Endothelial cell of umbilical vein (primary cell): ENCODE data around the gene NMBR. TPM values are rescaled to one million over a fixed set of nuclear protein-coding genes. Genes with fewer than 3 reads are reported as not detected.

Experiments used
- BruUV-seq: library from RNA; stranded (reverse); fragments of 400-500 nt; replicated peaks from 2 replicates; lab custom pipeline; 2021; lab: Mats Ljungman, UMichigan
- CTCF ChIA-PET: fragments of 300-600, 350-600 bp; sonication (Branson Sonifier 250); formaldehyde crosslinking; loops from one replicate; lab custom pipeline; 2021; ENCODE audit warnings: antibody characterized with exemption, inconsistent platforms; lab: Charles Lee
- POLR2A ChIA-PET: fragments of 300-600, 350-600 bp; sonication (Branson Sonifier 250); formaldehyde crosslinking; loops from one replicate; lab custom pipeline; 2021; ENCODE audit warnings: antibody characterized with exemption, inconsistent platforms; lab: Charles Lee
- DNase-seq: peaks from one replicate; pipeline ENCODE4 v3.0.0-alpha.2; 2011; ENCODE audit warnings: low read depth, low spot score
- FAIRE-seq: peaks from 2 replicates; lab custom pipeline; 2011; peaks lifted over from hg19 to GRCh38; lab: Jason Lieb, UNC
- H2AFZ ChIP-seq: 2 replicates; pipeline ENCODE4 v1.6.0; 2012; ENCODE audit warnings: low read depth, low read length, control low read depth, inconsistent platforms
- H3K27ac ChIP-seq: 2 replicates; pipeline ENCODE4 v1.5.1; 2011; ENCODE audit warnings: low read depth, mild to moderate bottlenecking, control low read depth, low read length, moderate library complexity; ENCODE audit not compliant: insufficient read depth
- H3K27me3 ChIP-seq, 2 experiments: 2 replicates each; pipeline versions ENCODE4 v1.6.0 to v1.6.1; 2011; ENCODE audit warnings: low read length in 2 of 2, mixed read lengths in 1 of 2; ENCODE audit not compliant: control insufficient read depth in 2 of 2, insufficient read depth in 2 of 2
- H3K36me3 ChIP-seq, 2 experiments: 2 replicates in 1 of 2; 3 replicates in 1 of 2; pipeline ENCODE4 v1.5.1; 2011; ENCODE audit warnings: low read length in 2 of 2, mild to moderate bottlenecking in 1 of 2, moderate library complexity in 1 of 2; ENCODE audit not compliant: control insufficient read depth in 2 of 2, insufficient read depth in 2 of 2; ENCODE audit errors: extremely low read depth in 1 of 2
- H3K4me1 ChIP-seq: 3 replicates; pipeline ENCODE4 v1.5.1; 2011; ENCODE audit warnings: mild to moderate bottlenecking, low read length; ENCODE audit not compliant: control insufficient read depth, insufficient read depth; ENCODE audit errors: extremely low read depth
- H3K4me2 ChIP-seq: 2 replicates; pipeline ENCODE4 v1.6.1; 2011; ENCODE audit warnings: low read length, control low read depth, mixed read lengths; ENCODE audit not compliant: insufficient read depth
- H3K4me3 ChIP-seq, 3 experiments: fragments of 200-600 bp in 1 of 3; sonication (generic), shearing (Covaris generic) in 1 of 3; replicated peaks in 1 of 3; 2 replicates each; pipeline ENCODE4 v1.5.1; 2011 to 2016; ENCODE audit warnings: control low read depth in 3 of 3, low read length in 3 of 3, mild to moderate bottlenecking in 2 of 3, inconsistent platforms in 1 of 3, low read depth in 1 of 3, moderate library complexity in 1 of 3; ENCODE audit not compliant: insufficient read depth in 1 of 3
- H3K79me2 ChIP-seq: 2 replicates; pipeline ENCODE4 v1.6.0; 2012; ENCODE audit warnings: low read length, inconsistent platforms; ENCODE audit not compliant: control insufficient read depth, insufficient read depth
- H3K9ac ChIP-seq: replicated peaks from 2 replicates; pipeline ENCODE3; 2011; ENCODE audit warnings: low read length, control low read depth; ENCODE audit not compliant: insufficient read depth; ENCODE audit errors: extremely low read depth
- H3K9me1 ChIP-seq: replicated peaks from 3 replicates; pipeline ENCODE4 v1.6.0; 2011; ENCODE audit warnings: mild to moderate bottlenecking, low read length; ENCODE audit not compliant: control insufficient read depth, insufficient read depth; ENCODE audit errors: extremely low read depth
- H3K9me3 ChIP-seq: replicated peaks from 2 replicates; pipeline ENCODE4 v1.5.1; 2012; ENCODE audit warnings: low read length, inconsistent platforms; ENCODE audit not compliant: control insufficient read depth, insufficient read depth
- H4K20me1 ChIP-seq: replicated peaks from 2 replicates; pipeline ENCODE3; 2011; ENCODE audit warnings: mild to moderate bottlenecking, low read length; ENCODE audit not compliant: control insufficient read depth, insufficient read depth; ENCODE audit errors: extremely low read depth
- CTCF ChIP-seq, 2 donors: IDR thresholded peaks; 1 replicate in 1 of 2; 2 replicates in 1 of 2; pipeline ENCODE4 v1.5.1; 2011; ENCODE audit warnings: low read length in 2 of 2, mild to moderate bottlenecking in 2 of 2, moderate library complexity in 2 of 2, control low read depth in 1 of 2, inconsistent platforms in 1 of 2, low read depth in 1 of 2; ENCODE audit not compliant: insufficient read depth in 1 of 2; ENCODE audit errors: extremely low read depth in 1 of 2
- EZH2 ChIP-seq: IDR thresholded peaks from 2 replicates; pipeline ENCODE4 v1.6.1; 2012; ENCODE audit warnings: borderline replicate concordance, low read depth, mild to moderate bottlenecking, moderate library complexity, low read length, inconsistent platforms; ENCODE audit not compliant: severe bottlenecking
- FOS ChIP-seq: IDR thresholded peaks from 2 replicates; pipeline ENCODE4 v1.6.1; 2011; ENCODE audit warnings: mild to moderate bottlenecking, low read length, moderate library complexity, borderline replicate concordance; ENCODE audit not compliant: insufficient read depth
- GATA2 ChIP-seq: IDR thresholded peaks from 2 replicates; pipeline ENCODE4 v1.7.0; 2011; ENCODE audit warnings: low read depth, mild to moderate bottlenecking, moderate library complexity, mixed read lengths, low read length; ENCODE audit not compliant: insufficient read length, insufficient read depth
- JUN ChIP-seq: IDR thresholded peaks from 2 replicates; pipeline ENCODE4 v1.6.1; 2011; ENCODE audit warnings: borderline replicate concordance, low read depth; ENCODE audit not compliant: insufficient read length, insufficient read depth
- MAX ChIP-seq: IDR thresholded peaks from 2 replicates; pipeline ENCODE4 v1.6.1; 2011; ENCODE audit not compliant: insufficient read depth, insufficient read length
- MYC ChIP-seq: IDR thresholded peaks from one replicate; pipeline ENCODE4 v1.6.1; 2011; ENCODE audit warnings: mild to moderate bottlenecking, low read depth, low read length
- POLR2A ChIP-seq: IDR thresholded peaks from 2 replicates; pipeline ENCODE4 v1.6.1; 2012; ENCODE audit warnings: low read depth, mild to moderate bottlenecking, control low read depth, low read length
- POLR2AphosphoS5 ChIP-seq: IDR thresholded peaks from 2 replicates; pipeline ENCODE4 v1.6.1; 2012; ENCODE audit warnings: low read depth, mild to moderate bottlenecking, control low read depth, low read length, moderate library complexity; ENCODE audit not compliant: insufficient read depth
- dilution Hi-C: fragments of 300-500 bp; cut with MboI; formaldehyde crosslinking; loops from one replicate; pipeline ENCODE4 v1.15.0; 2019; ENCODE audit warnings: low sequenced_read_pairs; ENCODE audit not compliant: extremely low pct_ligation_motif_present
- intact Hi-C: fragments of 100-400 bp; cut with micrococcal nuclease; formaldehyde crosslinking; loops from one replicate; pipeline ENCODE4 v1.10.0; 2022
- polyA plus RNA-seq, 4 experiments: library from polyadenylated mRNA; depleted of rRNA in 3 of 4; stranded (reverse) in 3 of 4; unstranded in 1 of 4; fragments of >200 nt; gene quantifications; 2 replicates each; pipeline versions ENCODE4 v1.2.1 to v1.2.3, GENCODE V29; 2011 to 2012; ENCODE audit warnings: missing spikeins in 1 of 4
- total RNA-seq: library from RNA; stranded (reverse); gene quantifications from 2 replicates; pipeline ENCODE4 v1.2.3, GENCODE V29; 2021

Gene NMBR
- total and polyA plus RNA-seq, 2 donors (not counting 3 experiments of a cell fraction or from before 2014, with no cell fraction given), result not detected

- BruUV-seq, result no TSS peak
- no peak overlapping the region for H3K4me3 ChIP-seq
- TF ChIP-seq MAX (no peak), EZH2 (no peak), CTCF (IDR thresholded peaks at IDR 0.05; ENCODE audit: extremely low read depth in 1 of 2, insufficient read depth in 1 of 2, low read depth in 1 of 2, low read length in 2 of 2) (no peak), GATA2 (no peak), POLR2AphosphoS5 (no peak), MYC (no peak), POLR2A (no peak), FOS (no peak), JUN (no peak)
- H3K36me3 ChIP-seq, result no peaks in the 10 kb centered on the region
- H3K79me2 ChIP-seq, result no peaks in the 10 kb centered on the region
- H3K9me3 ChIP-seq, result no peaks in the 10 kb centered on the region
- no peak for FAIRE-seq
- peaks cover 3 to 13% of the 10 kb centered on the region in 2 experiments for H3K27me3 ChIP-seq
- DNase-seq, result no peak
- no peaks in the 10 kb centered on the region for H4K20me1 ChIP-seq
- H3K27ac ChIP-seq, result no peak overlapping the region
- no peak overlapping the region for H2AFZ ChIP-seq
- ChIA-PET CTCF (interaction anchor here (0.9 to 1.1 kb wide), 3 partner anchors 24 to 98 kb away, joined by 3 to 7 read pairs (median 4); no protein-coding TSS in a partner anchor), POLR2A (interaction anchor here (0.7 kb wide), 1 partner anchor 218 kb away, joined by 4 read pairs; no protein-coding TSS in a partner anchor)
- no peaks in the 10 kb centered on the region for H3K4me1 ChIP-seq
- H3K9me1 ChIP-seq, result no peaks in the 10 kb centered on the region
- H3K9ac ChIP-seq, result no peak overlapping the region
- intact Hi-C loops, result no loop called here
- no peak overlapping the region for H3K4me2 ChIP-seq
- dilution Hi-C loops, result no loop called here
Measured at GRCh38 chr6:142087950-142088857, 58.7 kb downstream of the NMBR start.
